Testis (tissue), 2 donors: ENCODE results near the gene PTPRD.

Source experiments
- POLR2A ChIP-seq: fragments of 450-650 bp; IDR thresholded peaks from one replicate; pipeline ENCODE4 v1.6.1; 2017; ENCODE audit warnings: antibody characterized with exemption, mild to moderate bottlenecking, moderate library complexity
- TF ChIP-seq, protein P1 (sequence below), 3 experiments: fragments of 450-650 bp in 2 of 3; fragments of 200-600 bp in 1 of 3; sonication (generic) in 1 of 3; IDR thresholded peaks; one replicate each; pipeline ENCODE4 v1.5.1; 2016 to 2019; ENCODE audit warnings: antibody characterized with exemption in 3 of 3, mild to moderate bottlenecking in 2 of 3, moderate library complexity in 1 of 3

DNA sequence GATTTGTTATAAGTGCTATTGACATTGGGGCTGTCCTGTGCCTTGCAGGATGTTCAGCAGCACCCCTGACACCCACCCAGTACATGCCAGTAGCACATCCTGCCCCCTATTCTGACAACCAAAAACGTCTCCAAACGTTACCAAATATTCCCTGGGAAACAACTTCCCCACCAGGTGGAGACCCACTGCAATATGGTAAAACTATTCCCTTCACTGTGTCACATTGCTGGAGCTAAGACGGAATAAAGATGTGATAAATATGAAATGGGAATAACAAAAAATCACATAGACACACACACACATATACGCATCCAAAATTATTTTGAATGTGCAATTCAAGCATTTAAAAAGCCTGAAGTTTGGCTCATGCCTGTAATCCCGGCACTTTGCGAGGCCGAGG is 1939.0 kb downstream of the PTPRD start:
- TF ChIP-seq, protein P1, sequence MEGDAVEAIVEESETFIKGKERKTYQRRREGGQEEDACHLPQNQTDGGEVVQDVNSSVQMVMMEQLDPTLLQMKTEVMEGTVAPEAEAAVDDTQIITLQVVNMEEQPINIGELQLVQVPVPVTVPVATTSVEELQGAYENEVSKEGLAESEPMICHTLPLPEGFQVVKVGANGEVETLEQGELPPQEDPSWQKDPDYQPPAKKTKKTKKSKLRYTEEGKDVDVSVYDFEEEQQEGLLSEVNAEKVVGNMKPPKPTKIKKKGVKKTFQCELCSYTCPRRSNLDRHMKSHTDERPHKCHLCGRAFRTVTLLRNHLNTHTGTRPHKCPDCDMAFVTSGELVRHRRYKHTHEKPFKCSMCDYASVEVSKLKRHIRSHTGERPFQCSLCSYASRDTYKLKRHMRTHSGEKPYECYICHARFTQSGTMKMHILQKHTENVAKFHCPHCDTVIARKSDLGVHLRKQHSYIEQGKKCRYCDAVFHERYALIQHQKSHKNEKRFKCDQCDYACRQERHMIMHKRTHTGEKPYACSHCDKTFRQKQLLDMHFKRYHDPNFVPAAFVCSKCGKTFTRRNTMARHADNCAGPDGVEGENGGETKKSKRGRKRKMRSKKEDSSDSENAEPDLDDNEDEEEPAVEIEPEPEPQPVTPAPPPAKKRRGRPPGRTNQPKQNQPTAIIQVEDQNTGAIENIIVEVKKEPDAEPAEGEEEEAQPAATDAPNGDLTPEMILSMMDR (IDR thresholded peaks at IDR 0.05): no peak
- no peak for TF ChIP-seq POLR2A
